Neural crest cell (in vitro differentiated cells): ENCODE measurements around the gene TRAF1. TPM values are rescaled to one million over a fixed set of nuclear protein-coding genes. Genes with fewer than 3 reads are reported as not detected.

ENCODE experiments used
- DNase-seq: peaks from one replicate; pipeline ENCODE4 v3.0.0; 2021; ENCODE audit warnings: low read depth, mixed read lengths, low spot score
- H3K27ac Mint-ChIP-seq: one replicate; pipeline ENCODE4 v1.8.0; 2021; ENCODE audit warnings: mild to moderate bottlenecking, mixed read lengths; ENCODE audit not compliant: unreplicated experiment
- H3K27me3 Mint-ChIP-seq: 2 replicates; pipeline ENCODE4 v1.8.0; 2021; ENCODE audit warnings: low read depth, mild to moderate bottlenecking, mixed read lengths
- H3K36me3 Mint-ChIP-seq: 2 replicates; pipeline ENCODE4 v1.8.0; 2021; ENCODE audit warnings: low read depth, mild to moderate bottlenecking, mixed read lengths
- H3K4me1 Mint-ChIP-seq: 2 replicates; pipeline ENCODE4 v1.8.0; 2021; ENCODE audit warnings: mixed read lengths
- H3K4me3 Mint-ChIP-seq: one replicate; pipeline ENCODE4 v1.8.0; 2021; ENCODE audit warnings: mild to moderate bottlenecking, mixed read lengths
- H3K9me3 Mint-ChIP-seq: 2 replicates; pipeline ENCODE4 v1.8.0; 2021; ENCODE audit warnings: mixed read lengths
- total RNA-seq: library from RNA; stranded (reverse); gene quantifications from 2 replicates; pipeline ENCODE4 v1.2.1, GENCODE V29; 2021
- TF ChIP-seq, protein P1 (sequence below): fragments of 200-600 bp; sonication (generic); conservative IDR thresholded peaks from 2 replicates; pipeline ENCODE4 v1.5.0; 2021; ENCODE audit warnings: antibody characterized with exemption, mild to moderate bottlenecking

Gene TRAF1
- total RNA-seq, 1 donor from 2014 or later: 3.8 TPM

DNA sequence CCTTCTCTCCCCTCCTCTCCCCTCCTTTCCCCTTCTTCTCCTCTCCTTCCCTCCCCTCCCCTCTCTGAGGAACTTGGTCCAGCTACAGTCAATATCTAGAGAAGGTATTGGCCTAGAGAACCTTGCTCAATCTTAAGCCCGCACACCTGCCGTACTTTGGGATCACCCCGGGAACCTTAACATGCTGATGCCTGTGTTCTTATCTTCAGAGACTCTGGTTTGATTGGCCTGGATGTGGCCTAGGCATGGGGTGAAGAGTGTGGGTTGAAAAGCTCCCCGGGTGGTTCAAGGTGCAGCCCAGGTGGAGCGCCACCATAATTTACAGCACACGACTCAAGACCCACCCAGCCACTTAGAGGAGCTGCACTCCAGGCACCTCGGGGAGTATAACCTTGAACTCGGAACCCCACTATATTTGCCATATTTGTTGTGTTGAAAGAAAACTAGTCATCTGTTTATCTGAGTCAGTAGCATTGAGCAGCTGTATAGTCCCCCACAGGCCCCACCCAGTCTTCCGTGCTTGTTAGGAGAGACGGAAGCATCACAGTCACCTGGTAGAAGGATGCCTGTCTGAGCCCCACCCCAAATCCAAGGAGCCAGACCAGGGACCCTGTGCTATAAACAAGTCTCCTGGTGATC is 35.2 kb downstream of the TRAF1 start:
- Mint-ChIP-seq H3K36me3 (no peaks in the 10 kb centered on the region), H3K4me1 (peaks cover 10% of the 10 kb centered on the region), H3K9me3 (no peaks in the 10 kb centered on the region), H3K27me3 (no peaks in the 10 kb centered on the region), H3K27ac (no peak overlapping the region), H3K4me3 (no peak overlapping the region)
- TF ChIP-seq, protein P1, sequence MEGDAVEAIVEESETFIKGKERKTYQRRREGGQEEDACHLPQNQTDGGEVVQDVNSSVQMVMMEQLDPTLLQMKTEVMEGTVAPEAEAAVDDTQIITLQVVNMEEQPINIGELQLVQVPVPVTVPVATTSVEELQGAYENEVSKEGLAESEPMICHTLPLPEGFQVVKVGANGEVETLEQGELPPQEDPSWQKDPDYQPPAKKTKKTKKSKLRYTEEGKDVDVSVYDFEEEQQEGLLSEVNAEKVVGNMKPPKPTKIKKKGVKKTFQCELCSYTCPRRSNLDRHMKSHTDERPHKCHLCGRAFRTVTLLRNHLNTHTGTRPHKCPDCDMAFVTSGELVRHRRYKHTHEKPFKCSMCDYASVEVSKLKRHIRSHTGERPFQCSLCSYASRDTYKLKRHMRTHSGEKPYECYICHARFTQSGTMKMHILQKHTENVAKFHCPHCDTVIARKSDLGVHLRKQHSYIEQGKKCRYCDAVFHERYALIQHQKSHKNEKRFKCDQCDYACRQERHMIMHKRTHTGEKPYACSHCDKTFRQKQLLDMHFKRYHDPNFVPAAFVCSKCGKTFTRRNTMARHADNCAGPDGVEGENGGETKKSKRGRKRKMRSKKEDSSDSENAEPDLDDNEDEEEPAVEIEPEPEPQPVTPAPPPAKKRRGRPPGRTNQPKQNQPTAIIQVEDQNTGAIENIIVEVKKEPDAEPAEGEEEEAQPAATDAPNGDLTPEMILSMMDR: no peak
- no peak for DNase-seq

DNA sequence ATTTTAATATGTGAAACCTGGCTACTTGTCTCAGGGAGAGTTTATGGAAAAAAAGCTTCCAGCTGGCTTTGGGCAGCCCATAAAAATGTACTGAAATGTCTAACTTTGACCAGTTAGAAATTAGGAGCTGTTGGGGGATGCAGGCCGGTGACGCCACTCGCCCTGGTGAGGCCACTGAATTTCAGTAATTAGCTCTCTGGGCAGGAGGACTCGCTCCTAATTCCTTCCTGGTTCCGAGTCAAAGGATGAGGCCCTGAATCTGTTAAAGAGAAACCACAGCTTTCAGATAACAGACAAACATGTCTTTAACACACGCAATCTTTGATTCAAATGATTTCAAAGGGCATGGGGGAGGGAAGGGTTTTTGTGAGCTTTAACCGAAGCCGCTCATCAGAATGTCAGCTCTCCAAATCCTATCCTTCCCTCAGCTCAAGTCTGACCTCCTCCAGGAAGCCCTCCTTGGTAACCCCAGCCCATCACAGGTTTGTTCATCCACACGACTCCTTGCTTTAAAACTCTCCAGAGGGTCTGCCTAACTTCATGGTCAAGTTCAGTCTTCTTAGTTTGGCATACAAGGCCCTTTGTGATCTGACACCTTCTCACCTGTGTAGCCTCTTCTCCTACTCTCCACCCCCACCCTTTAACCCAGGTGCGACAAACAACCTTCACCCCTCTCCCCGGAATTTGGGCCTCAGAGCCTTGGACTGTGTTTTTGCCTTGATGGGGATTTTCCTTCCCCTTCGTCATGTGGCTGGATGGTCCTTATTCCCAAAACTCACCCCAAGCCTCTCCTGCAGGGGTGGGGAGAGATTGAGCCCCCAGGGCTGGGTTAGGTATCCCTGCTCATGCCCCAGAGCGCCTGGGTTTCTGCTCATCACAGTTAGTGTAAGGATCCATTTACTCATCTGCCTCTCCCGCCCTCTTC is 36.0 kb downstream of the TRAF1 start:
- H3K9me3 Mint-ChIP-seq: no peaks in the 10 kb centered on the region
- H3K36me3 Mint-ChIP-seq: no peaks in the 10 kb centered on the region
- peaks cover 16% of the 10 kb centered on the region for H3K4me1 Mint-ChIP-seq
- no peak for DNase-seq
- no peaks in the 10 kb centered on the region for H3K27me3 Mint-ChIP-seq
- H3K4me3 Mint-ChIP-seq: no peak overlapping the region
- TF ChIP-seq, protein P1: no peak
- peak overlapping the region; percentile 62 for H3K27ac Mint-ChIP-seq

DNA sequence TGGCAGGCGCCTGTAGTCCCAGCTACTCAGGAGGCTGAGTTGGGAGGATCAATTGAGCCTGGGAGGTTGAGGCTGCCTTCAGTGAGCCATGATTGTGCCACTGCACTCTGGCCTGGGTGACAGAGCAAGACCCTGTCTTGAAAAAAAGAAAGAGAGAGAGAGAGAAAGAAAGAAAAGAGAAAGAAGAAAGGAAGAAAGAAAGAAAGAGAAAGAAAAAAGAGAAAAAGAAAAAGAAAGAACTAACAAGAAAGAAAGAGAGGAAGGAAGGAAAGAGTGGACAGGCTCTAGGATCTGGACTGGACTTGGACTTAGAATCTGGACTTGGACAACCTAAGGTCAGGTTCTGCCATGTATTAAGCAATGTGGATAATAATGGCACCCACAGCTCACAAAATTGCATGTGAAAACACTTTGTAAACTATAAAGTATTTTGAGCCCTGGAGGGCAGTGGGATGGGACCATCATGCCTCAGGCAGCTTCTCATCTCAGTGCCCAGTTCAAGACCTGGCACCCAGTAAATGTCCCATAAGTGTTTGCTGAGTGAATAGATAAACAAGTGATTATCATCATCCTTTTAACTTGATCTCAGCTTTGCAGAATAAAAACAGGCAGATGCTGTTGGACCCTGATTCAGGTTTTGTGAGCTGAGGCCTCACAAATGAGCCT is 36.9 kb downstream of the TRAF1 start:
- H3K4me1 Mint-ChIP-seq: peaks cover 16% of the 10 kb centered on the region
- no peaks in the 10 kb centered on the region for H3K36me3 Mint-ChIP-seq
- H3K27me3 Mint-ChIP-seq: no peaks in the 10 kb centered on the region
- TF ChIP-seq, protein P1: no peak
- H3K27ac Mint-ChIP-seq: no peak overlapping the region
- no peaks in the 10 kb centered on the region for H3K9me3 Mint-ChIP-seq
- DNase-seq: no peak
- H3K4me3 Mint-ChIP-seq: no peak overlapping the region

DNA sequence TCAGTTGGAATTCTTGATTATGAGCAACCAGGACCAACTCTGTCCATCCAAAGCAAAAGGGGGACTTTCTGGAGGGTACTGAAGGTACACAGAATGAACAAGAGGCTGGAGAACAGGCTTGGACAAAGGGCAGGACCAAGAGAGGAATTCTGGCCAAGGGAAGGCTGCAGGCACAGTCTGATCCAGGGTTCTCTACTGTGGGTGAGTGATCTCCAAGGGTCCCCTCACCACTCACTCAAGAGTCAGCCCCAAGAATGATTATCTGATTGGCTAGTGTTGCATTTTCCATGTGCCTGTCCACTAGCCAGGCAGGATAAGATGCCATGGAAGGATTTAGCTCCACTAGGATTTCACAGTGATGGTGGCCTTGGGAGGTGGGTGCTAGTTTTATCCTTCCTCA is 38.0 kb downstream of the TRAF1 start:
- Mint-ChIP-seq H3K27ac (no peak overlapping the region), H3K4me1 (peaks cover 16% of the 10 kb centered on the region), H3K4me3 (no peak overlapping the region)

DNA sequence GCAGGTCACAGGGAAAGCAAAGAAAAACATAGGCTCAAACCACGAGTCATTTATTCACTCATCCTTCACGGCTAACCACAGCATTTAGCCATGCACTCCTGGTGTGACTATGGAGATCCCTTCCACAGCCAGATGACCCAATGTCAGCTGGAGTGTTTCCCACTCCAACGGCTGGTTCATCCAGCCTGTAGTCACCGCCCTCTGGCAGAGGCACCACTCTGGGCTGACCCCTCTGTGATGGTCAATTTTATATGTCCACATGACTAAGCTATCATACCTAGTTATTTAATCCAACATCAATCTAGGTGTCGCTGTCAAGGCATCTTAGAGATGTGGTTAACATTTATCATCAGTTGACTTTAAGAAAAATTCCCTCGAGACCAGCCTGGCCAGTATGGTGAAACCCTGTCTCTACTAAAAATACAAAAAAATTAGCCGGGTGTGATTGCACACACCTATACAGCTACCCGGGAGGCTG is 40.1 kb downstream of the TRAF1 start:
- H3K36me3 Mint-ChIP-seq: no peaks in the 10 kb centered on the region

More for the DNA sequence above, 38.0 kb downstream of the TRAF1 start:
- H3K36me3 Mint-ChIP-seq: no peaks in the 10 kb centered on the region
- TF ChIP-seq, protein P1: no peak
- no peaks in the 10 kb centered on the region for H3K27me3 Mint-ChIP-seq
- H3K9me3 Mint-ChIP-seq: no peaks in the 10 kb centered on the region
- DNase-seq: no peak

More for the DNA sequence above, 40.1 kb downstream of the TRAF1 start:
- H3K4me1 Mint-ChIP-seq: peaks cover 12% of the 10 kb centered on the region
- no peak overlapping the region for H3K4me3 Mint-ChIP-seq
- no peaks in the 10 kb centered on the region for H3K9me3 Mint-ChIP-seq
- no peak for DNase-seq
- H3K27ac Mint-ChIP-seq: no peak overlapping the region
- TF ChIP-seq, protein P1: no peak
- no peaks in the 10 kb centered on the region for H3K27me3 Mint-ChIP-seq
